Measurements from ENCODE around the gene LAMA5.

The LAMA5 gene

DNA sequence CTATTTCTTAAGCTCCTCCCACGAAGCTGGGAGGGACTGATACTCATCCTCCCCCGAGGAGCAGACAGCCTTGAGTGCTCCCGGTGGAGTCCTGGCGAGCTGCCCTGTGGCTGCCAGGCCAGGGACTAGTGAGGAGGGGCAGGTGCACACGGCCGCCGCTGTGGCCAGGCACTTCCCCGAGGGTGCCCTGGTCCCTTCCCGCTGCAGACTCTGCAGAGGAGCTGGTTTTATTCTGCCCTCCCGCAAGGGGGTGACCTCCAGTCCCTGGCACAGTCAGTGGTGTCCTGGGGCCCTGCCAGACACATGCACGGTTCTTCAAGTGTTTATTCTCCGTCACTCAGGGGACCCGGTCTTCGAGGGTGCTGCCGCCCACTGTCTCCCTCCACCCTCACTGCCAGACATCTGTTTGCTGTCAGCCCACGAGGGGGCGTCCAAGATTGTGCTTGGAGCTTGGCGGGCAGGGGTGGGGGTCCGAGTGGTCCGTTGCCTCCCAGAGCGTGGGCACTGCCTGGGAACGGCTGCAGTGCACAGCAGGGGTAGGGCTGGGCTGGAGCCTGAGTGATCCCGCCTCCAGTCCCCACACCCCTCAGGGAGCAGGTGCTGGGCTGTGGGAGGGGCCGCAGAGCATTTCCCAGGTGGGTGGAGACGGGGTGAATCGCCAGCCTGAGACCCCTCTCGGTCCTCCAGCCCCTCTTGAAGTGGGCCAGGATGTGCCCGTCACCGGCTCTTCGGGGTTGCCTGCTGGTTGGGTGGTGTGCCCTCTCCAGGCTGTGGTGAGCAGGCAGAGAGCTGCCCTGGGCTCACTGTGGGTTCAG lies 43.0 kb upstream of the LAMA5 start:
- Histone ChIP-seq H3K4me2 (peak overlapping the region; percentile 85), H4K20me1 (peaks cover 16% of the 10 kb centered on the region), H3K27me3 (no peaks in the 10 kb centered on the region), H3K36me3 (peaks cover 1% of the 10 kb centered on the region; the same call in 1 of the 2 replicates), H3K4me1 (peaks cover 70% of the 10 kb centered on the region), H3K27ac (peak overlapping the region; percentile 10; the same call in 1 of the 2 replicates), H3K4me3 (0 out of 2 replicates have a peak overlapping the region, but pooled peaks have one; percentile 5), H3K9ac (no peak overlapping the region), H3K9me3 (no peaks in the 10 kb centered on the region)
- no peak for TF ChIP-seq Cebpa-rat (IDR thresholded peaks at IDR 0.05)

DNA sequence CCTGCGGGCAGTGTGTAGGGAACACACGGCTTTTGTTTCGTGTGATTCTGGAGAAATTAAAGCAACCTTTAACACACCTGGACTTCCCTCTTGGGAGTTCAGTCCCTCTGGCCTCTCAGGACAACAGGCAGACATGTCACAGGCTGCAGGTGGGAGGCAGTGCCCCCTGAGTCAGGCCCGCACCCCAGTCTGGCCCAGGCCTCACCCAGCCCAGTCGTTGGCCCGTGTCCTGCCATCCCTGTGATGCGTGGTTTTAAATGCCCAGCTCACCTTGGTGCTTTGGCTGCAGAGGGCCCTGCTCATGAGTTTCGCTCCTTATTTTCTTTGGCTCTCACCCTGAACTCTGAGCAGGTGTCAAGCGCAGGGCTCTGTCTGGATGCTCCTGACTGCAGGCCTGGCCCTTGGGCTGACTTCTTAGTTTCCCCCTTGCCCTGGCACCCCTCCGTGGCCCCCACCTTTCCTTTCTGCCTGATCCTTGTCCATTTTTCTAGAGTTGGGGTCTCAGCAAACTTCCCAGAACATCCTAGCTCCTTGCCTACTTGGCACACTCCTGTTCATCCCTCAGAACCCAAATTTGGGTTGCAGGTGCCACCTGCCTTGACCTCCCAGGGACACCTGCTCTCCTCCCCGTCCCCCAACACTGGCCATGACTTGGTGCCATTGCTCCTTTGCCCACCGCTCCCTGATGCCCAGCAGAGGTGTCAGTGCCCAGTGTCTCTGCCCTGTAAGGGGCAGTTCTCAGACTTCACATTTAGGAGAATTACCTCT lies 42.2 kb upstream of the LAMA5 start:
- Histone ChIP-seq H3K4me2 (peak overlapping the region; percentile 85), H3K36me3 (peaks cover 10% of the 10 kb centered on the region; the same call in 1 of the 2 replicates), H4K20me1 (peaks cover 25% of the 10 kb centered on the region), H3K9me3 (no peaks in the 10 kb centered on the region), H3K4me1 (peaks cover 79% of the 10 kb centered on the region), H3K9ac (no peak overlapping the region), H3K27ac (no peak overlapping the region), H3K4me3 (no peak overlapping the region), H3K27me3 (no peaks in the 10 kb centered on the region)
- no peak for TF ChIP-seq Cebpa-rat (IDR thresholded peaks at IDR 0.05)

DNA sequence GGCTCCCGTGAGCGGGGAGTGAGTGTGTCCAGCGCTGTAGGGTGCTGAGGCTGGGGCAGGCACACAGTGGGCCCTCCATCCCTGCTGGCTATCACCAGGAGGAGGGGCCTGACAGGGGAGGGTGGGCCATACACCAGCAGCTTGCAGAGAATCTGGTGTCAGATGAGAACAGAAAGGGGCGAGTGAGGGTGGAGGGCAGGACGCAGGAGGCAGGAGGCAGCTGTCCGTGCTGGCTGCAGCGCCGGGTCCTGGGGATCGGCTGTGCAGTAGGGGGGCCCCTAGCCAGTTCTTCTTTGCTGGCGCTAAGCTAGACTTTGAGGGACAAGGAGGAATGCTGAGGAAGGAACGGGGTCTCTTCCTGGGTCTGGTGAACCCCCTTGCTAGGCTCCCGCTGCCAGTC lies 41.5 kb upstream of the LAMA5 start:
- TF ChIP-seq Cebpa-rat (IDR thresholded peaks at IDR 0.05), result no peak
- peaks cover 85% of the 10 kb centered on the region for H3K4me1 ChIP-seq

DNA sequence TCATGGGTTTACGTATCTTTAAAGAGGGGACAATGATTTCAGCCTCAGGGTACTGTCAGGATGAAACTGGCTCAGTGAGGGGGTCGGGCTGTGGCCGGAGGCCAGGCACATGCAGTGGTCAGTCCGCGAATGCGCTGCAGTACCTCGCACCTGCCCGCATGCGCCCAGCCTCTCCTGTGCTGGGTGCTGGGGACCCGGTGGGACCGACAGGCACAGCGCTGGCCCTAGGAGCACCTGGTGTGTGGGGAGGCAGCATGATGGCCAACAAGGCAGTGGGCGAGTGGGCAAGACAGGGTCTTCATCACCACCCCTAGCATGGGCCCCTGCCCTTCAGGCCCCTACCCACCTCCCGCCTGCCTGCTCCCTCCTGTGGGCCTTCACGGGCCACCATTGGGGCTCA lies 40.9 kb upstream of the LAMA5 start:
- Histone ChIP-seq H3K36me3 (peaks cover 19% of the 10 kb centered on the region), H3K27me3 (no peaks in the 10 kb centered on the region), H3K9me3 (no peaks in the 10 kb centered on the region), H3K4me1 (peaks cover 91% of the 10 kb centered on the region), H3K27ac (peak overlapping the region; percentile 75; the same call in 1 of the 2 replicates), H4K20me1 (peaks cover 25% of the 10 kb centered on the region), H3K4me3 (peak overlapping the region; percentile 94), H3K4me2 (peak overlapping the region; percentile 85), H3K9ac (peak overlapping the region; percentile 97; the same call in 1 of the 2 replicates)
- no peak for TF ChIP-seq Cebpa-rat (IDR thresholded peaks at IDR 0.05)

More for the DNA sequence above, 41.5 kb upstream of the LAMA5 start:
- H3K27me3 ChIP-seq, result no peaks in the 10 kb centered on the region
- peaks cover 15% of the 10 kb centered on the region; the same call in 1 of the 2 replicates for H3K36me3 ChIP-seq
- peak overlapping the region; percentile 85; the same call in 1 of the 2 replicates for H3K4me2 ChIP-seq
- no peak overlapping the region for H3K27ac ChIP-seq
- H3K9me3 ChIP-seq, result no peaks in the 10 kb centered on the region
- peaks cover 25% of the 10 kb centered on the region for H4K20me1 ChIP-seq
- H3K4me3 ChIP-seq, result no peak overlapping the region
- no peak overlapping the region for H3K9ac ChIP-seq

DNA sequence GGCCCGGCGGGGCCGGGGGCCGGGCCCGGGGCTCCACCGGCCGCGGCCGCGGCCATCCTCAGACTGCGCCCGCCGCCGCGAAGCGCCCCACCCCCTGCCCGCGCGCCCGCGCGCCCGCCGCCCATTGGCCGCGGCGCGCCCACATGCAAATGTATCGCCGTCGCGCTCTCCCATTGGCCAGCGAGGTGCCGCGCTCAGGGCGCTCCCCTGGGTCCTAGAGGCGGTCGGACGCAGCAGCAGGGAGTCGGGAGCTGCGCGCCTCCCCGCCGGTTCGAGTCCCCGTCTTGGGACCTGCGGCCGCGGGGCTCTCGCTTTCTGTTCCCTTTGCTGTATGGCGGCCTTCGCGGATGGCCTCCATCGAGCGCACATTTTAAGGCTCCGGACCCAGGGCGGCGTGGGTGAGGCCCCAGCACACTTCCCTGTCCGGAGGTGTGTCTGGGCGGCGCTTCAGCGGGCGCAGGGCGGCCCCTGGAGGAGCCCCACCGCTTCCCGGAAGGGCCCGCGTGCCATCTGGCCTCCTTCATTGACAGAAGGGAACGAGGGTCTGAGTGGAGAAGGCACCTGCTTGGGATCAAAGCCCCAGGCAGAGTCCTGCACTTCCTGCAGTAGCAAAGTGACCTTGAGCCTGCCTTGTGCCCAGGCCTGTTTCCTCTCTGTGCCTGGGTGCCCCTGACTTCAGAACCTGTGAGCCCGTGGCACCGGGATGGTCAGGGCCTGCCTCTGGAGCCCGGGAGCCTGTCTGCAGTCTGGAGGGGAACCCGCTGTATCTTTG lies 40.3 kb upstream of the LAMA5 start, which contains the start of gene CABLES2:
TSS of gene CABLES2 (minus strand) at position 65 of the 772 bp plus-strand sequence. CDS start at position 56, 9 bp downstream.
- peak within 1 kb of the TSS; percentile 97 for H3K9ac ChIP-seq
- H3K27ac ChIP-seq, result peak within 1 kb of the TSS; percentile 93
- H3K4me2 ChIP-seq, result peak within 1 kb of the TSS; percentile 97
- peaks cover 26% of the 10 kb centered on the region for H3K36me3 ChIP-seq
- H3K4me1 ChIP-seq, result peaks cover 93% of the 10 kb centered on the region
- H4K20me1 ChIP-seq, result peaks cover 25% of the 10 kb centered on the region
- peak within 1 kb of the TSS; percentile 94 for H3K4me3 ChIP-seq
- TF ChIP-seq Cebpa-rat (IDR thresholded peaks at IDR 0.05), result no peak
- H3K27me3 ChIP-seq, result no peaks in the 10 kb centered on the region
- no peaks in the 10 kb centered on the region for H3K9me3 ChIP-seq

DNA sequence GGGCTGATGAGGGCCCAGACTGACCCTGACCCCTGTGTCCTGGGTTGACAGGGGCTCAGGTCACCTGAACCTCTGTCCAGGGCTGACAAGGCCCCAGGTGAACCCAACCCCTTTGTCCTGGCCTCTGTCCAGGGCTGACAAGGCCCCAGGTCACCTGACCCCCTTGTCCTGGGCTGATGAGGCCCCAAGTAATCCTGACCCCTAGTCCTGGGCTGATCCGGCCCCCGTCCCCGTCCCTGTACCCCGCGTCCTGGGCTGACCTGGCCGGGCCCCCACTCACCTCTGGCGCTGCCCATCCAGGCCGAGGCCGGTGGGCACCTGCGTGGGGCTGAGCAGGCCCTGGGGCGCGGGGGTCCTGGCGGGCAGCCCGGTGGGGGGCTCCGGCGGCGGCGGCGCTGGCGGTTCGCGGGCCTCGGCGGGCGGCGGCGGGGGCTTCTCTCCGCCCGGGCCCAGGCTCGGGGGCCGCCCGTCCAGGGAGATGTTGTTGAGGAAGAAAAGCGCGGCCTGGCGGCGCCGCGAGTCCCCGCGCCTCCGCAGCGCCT lies 39.6 kb upstream of the LAMA5 start:
- peak overlapping the region; percentile 97 for H3K9ac ChIP-seq
- no peaks in the 10 kb centered on the region for H3K27me3 ChIP-seq
- peaks cover 26% of the 10 kb centered on the region for H4K20me1 ChIP-seq
- H3K4me1 ChIP-seq, result peaks cover 93% of the 10 kb centered on the region
- no peak for TF ChIP-seq Cebpa-rat (IDR thresholded peaks at IDR 0.05)
- H3K4me2 ChIP-seq, result peak overlapping the region; percentile 97
- H3K9me3 ChIP-seq, result no peaks in the 10 kb centered on the region
- peak overlapping the region; percentile 94 for H3K4me3 ChIP-seq
- H3K36me3 ChIP-seq, result peaks cover 28% of the 10 kb centered on the region
- H3K27ac ChIP-seq, result peak overlapping the region; percentile 93

DNA sequence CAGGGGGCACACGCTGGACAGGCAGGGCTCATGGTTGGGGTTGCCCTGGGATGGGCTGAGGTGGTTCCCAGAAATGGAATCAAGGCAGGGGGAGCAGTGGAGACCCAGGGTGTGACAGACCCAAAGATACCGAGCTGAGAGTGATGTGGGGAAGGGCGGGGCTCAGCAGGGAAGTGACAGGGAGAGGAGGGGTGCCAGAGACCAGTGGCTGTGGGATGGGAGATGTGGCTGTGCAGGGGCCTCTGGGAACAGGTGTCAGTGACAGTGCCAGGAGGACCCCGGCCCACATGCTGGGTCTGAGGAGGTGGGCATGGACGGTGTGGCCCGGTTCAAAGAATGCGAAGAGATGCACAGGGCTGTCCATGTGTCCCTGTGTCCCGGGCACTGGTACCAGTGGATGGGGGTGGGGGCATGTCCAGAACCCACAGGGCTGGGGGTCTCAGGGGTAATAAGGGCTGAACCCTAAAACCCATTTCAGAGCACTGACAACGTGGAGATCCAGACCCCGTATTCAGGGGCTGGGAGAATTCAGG lies 38.9 kb upstream of the LAMA5 start:
- Histone ChIP-seq H3K27me3 (no peaks in the 10 kb centered on the region), H4K20me1 (peaks cover 32% of the 10 kb centered on the region), H3K36me3 (peaks cover 28% of the 10 kb centered on the region), H3K4me1 (peaks cover 93% of the 10 kb centered on the region), H3K4me2 (peak overlapping the region; percentile 97), H3K4me3 (peak overlapping the region; percentile 94), H3K9ac (peak overlapping the region; percentile 97), H3K9me3 (no peaks in the 10 kb centered on the region), H3K27ac (peak overlapping the region; percentile 93)
- no peak for TF ChIP-seq Cebpa-rat (IDR thresholded peaks at IDR 0.05)

DNA sequence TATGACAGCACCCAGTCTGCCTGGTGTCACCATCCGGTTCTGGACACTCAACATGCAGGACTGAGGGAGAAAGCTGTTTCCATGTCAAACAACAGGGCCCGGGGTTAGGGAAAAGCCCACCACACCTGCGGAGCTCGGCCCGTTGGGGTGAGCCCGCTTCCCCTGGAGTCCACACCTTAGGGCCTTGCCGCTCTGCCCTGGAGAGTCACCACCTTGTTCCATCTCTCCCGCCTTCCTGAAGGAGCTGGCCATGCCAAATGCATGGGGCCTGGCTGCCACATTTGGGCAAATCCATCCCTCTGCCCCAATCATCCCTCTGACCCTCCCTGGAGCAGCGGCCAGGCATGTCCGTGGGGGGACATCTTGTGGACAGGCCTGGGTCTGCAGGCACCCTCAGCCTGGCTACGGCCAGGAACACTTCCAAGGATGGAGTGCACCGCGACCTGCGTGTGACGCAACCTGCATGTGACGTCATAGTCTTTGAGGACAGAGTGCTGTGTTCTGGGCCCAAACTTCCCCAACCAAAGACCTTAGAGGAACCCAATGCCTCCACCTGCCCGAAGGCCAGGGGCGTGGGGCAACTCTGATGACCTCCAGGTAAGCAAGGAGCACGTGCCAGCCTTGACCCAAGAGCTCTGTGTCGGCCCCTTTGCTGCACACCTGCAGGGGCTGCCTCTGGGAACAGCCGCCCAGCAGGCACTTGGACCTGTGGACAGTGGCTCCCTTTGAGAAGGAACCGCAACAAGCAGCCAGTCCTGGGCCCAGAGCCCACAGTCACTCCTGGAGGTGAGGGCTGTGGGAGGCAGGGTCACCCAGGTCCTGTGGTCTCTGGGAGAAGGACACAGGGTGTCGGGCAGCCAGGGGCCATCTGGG lies 38.2 kb upstream of the LAMA5 start:
- TF ChIP-seq Cebpa-rat (IDR thresholded peaks at IDR 0.05), result no peak
- Histone ChIP-seq H3K9ac (peak overlapping the region; percentile 97; the same call in 1 of the 2 replicates), H3K4me1 (peaks cover 93% of the 10 kb centered on the region), H3K27me3 (no peaks in the 10 kb centered on the region), H3K36me3 (peaks cover 28% of the 10 kb centered on the region), H3K27ac (peak overlapping the region; percentile 18; the same call in 1 of the 2 replicates), H4K20me1 (peaks cover 39% of the 10 kb centered on the region), H3K4me3 (peak overlapping the region; percentile 94), H3K9me3 (no peaks in the 10 kb centered on the region), H3K4me2 (peak overlapping the region; percentile 97)
